NCI-H226 (cell line): Measurements from ENCODE around the gene DLL3.
"Not testable (repeated sequence)": the region's sequence is repeated elsewhere in the genome, so short reads cannot be mapped to it uniquely, and the experiment has no call there.

Source experiments
- DNase-seq: peaks from one replicate; pipeline ENCODE4 v3.0.0-alpha.2; 2015

The DLL3 gene

GRCh38 chr19:39498798-39499642 lies at the start of gene DLL3:
DLL3 (plus strand) TSS chr19:39498947; CDS start chr19:39498975, 28 bp downstream.
- DNase-seq = no peak

- no peak for DNase-seq
These were observed 49.5 kb upstream of the DLL3 start for GRCh38 chr19:39449116-39449797.

- not testable (repeated sequence) for DNase-seq
These were observed 47.5 kb upstream of the DLL3 start for GRCh38 chr19:39451257-39451656.

- no peak for DNase-seq
These were observed 35.3 kb upstream of the DLL3 start for GRCh38 chr19:39463403-39463802.

GRCh38 chr19:39465956-39466747 lies 32.6 kb upstream of the DLL3 start:
- DNase-seq = no peak

GRCh38 chr19:39467941-39468340 lies 30.8 kb upstream of the DLL3 start:
- DNase-seq = no peak

- no peak for DNase-seq
These were observed 29.7 kb upstream of the DLL3 start for GRCh38 chr19:39469036-39469435.

GRCh38 chr19:39469567-39469966 lies 29.2 kb upstream of the DLL3 start:
- DNase-seq = no peak

- peak; percentile 43 for DNase-seq
These were observed 27.9 kb upstream of the DLL3 start for GRCh38 chr19:39470724-39471339.

- DNase-seq = no peak
These were observed 26.8 kb upstream of the DLL3 start for GRCh38 chr19:39471756-39472536.

GRCh38 chr19:39472746-39473442 lies 25.9 kb upstream of the DLL3 start:
- DNase-seq = no peak

- no peak for DNase-seq
These were observed 25.2 kb upstream of the DLL3 start for GRCh38 chr19:39473443-39473960.

- no peak for DNase-seq
These were observed 24.6 kb upstream of the DLL3 start for GRCh38 chr19:39474139-39474620.

- DNase-seq = no peak
These were observed 23.0 kb upstream of the DLL3 start for GRCh38 chr19:39475748-39476147.

- not testable (repeated sequence) for DNase-seq
These were observed 19.4 kb upstream of the DLL3 start for GRCh38 chr19:39479319-39479801.

GRCh38 chr19:39479916-39480315 lies 18.8 kb upstream of the DLL3 start:
- DNase-seq = no peak

GRCh38 chr19:39480337-39481228 lies 18.2 kb upstream of the DLL3 start, which contains the start of gene TIMM50:
TIMM50 (plus strand) TSS chr19:39480838; CDS start chr19:39480854, 16 bp downstream.
- DNase-seq = peak; percentile 90

- no peak for DNase-seq
These were observed 17.6 kb upstream of the DLL3 start for GRCh38 chr19:39481229-39481545.

GRCh38 chr19:39481676-39482075 lies 17.1 kb upstream of the DLL3 start:
- no peak for DNase-seq

- DNase-seq = no peak
These were observed 15.6 kb upstream of the DLL3 start for GRCh38 chr19:39483141-39483540.
